ENCODE data around the gene KLHDC1. TPM values are rescaled to one million over a fixed set of nuclear protein-coding genes. Genes with fewer than 3 reads are reported as not detected.

Gene KLHDC1
- total and polyA plus RNA-seq, 9 of the 15 experiments (the other 6 are each of a cell fraction or from before 2014, with no cell fraction given) = 0.08 to 0.41 (median 0.18) TPM

DNA sequence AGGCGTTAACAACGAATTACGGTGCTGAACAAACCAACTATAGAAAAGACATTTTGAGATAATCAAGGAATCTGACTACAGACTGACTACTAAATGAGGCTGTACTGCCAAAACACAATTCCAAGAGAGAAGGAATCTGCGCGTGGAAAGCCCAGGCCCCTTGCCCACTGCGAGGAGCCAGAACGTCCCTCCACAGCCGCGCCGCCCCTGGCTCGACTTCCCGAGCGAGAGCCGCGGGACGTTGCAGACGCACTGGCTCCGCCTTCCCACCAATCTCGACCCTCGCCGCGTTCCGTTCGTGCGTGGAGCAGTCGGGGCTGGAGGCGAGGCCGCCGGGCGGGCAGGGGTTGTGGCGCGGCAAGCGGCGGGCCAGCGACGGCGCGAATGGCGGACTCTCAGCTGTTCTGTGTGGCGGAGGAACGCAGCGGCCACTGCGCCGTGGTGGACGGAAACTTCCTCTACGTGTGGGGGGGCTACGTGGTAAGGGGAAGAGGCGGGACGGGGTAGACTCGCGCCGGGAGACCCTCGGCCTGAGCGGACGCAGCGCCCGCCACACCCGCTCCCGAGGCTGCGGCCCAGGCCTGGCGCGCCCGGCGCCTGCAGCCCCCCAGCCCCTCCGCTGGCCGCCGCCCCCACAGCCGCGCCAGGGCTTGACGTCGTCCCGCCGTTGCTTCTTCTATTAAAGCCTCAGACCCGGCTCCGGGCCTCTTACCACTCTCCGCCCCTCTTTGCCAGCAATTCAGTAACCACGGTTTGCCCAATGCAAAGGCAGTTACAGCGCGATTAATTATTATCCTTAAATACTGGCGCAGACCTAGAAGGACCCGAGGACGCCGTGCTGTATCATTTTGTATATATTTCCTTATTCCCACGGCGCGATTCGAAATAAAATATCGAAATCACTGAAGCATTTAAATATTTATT lies at the start of gene KLHDC1 (continued):
- TF ChIP-seq JUN (IDR thresholded peaks at IDR 0.05; ENCODE audit: borderline replicate concordance, low read depth, low read length) = no peak
- TF ChIP-seq JUN (CRISPR knock-in tag; IDR thresholded peaks at IDR 0.05; ENCODE audit: borderline replicate concordance) = 0 out of 2 replicates have a peak, but pooled peaks have one; percentile 22
- TF ChIP-seq, protein P1, sequence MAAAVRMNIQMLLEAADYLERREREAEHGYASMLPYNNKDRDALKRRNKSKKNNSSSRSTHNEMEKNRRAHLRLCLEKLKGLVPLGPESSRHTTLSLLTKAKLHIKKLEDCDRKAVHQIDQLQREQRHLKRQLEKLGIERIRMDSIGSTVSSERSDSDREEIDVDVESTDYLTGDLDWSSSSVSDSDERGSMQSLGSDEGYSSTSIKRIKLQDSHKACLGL (CRISPR knock-in tag; IDR thresholded peaks at IDR 0.05; ENCODE audit: borderline replicate concordance, poor library complexity, severe bottlenecking) = no peak
- no peak for TF ChIP-seq KLF13 (tag; IDR thresholded peaks at IDR 0.05; ENCODE audit: borderline replicate concordance, low read depth)
- no peak for TF ChIP-seq HNRNPUL1 (IDR thresholded peaks at IDR 0.05; ENCODE audit: low read length)
- no peak for TF ChIP-seq CBX5 (IDR thresholded peaks at IDR 0.05; ENCODE audit: borderline replicate concordance, low read depth)
- TF ChIP-seq NFYB (IDR thresholded peaks at IDR 0.05; ENCODE audit: extremely low read depth, insufficient read length) = no peak
- TF ChIP-seq TRIM24 (IDR thresholded peaks at IDR 0.05) = no peak
- no peak for TF ChIP-seq RBM39 (optimal IDR thresholded peaks at IDR 0.05; ENCODE audit: low read depth, low read length)
- TF ChIP-seq POU5F1 (IDR thresholded peaks at IDR 0.05; ENCODE audit: borderline replicate concordance, low read depth, low read length, partially characterized antibody) = no peak
- TF ChIP-seq ZKSCAN1 (IDR thresholded peaks at IDR 0.05; ENCODE audit: low read depth, low read length) = no peak
- TF ChIP-seq MEF2D (tag; conservative IDR thresholded peaks at IDR 0.05; ENCODE audit: low read depth) = no peak
- TF ChIP-seq ELF4 (CRISPR knock-in tag; IDR thresholded peaks at IDR 0.05) = no peak
- TF ChIP-seq ZNF174 (CRISPR knock-in tag; IDR thresholded peaks at IDR 0.05) = no peak
- TF ChIP-seq, protein P2, sequence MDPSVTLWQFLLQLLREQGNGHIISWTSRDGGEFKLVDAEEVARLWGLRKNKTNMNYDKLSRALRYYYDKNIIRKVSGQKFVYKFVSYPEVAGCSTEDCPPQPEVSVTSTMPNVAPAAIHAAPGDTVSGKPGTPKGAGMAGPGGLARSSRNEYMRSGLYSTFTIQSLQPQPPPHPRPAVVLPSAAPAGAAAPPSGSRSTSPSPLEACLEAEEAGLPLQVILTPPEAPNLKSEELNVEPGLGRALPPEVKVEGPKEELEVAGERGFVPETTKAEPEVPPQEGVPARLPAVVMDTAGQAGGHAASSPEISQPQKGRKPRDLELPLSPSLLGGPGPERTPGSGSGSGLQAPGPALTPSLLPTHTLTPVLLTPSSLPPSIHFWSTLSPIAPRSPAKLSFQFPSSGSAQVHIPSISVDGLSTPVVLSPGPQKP (CRISPR knock-in tag; IDR thresholded peaks at IDR 0.05) = no peak
- TF ChIP-seq, protein P3, sequence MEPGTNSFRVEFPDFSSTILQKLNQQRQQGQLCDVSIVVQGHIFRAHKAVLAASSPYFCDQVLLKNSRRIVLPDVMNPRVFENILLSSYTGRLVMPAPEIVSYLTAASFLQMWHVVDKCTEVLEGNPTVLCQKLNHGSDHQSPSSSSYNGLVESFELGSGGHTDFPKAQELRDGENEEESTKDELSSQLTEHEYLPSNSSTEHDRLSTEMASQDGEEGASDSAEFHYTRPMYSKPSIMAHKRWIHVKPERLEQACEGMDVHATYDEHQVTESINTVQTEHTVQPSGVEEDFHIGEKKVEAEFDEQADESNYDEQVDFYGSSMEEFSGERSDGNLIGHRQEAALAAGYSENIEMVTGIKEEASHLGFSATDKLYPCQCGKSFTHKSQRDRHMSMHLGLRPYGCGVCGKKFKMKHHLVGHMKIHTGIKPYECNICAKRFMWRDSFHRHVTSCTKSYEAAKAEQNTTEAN (CRISPR knock-in tag; IDR thresholded peaks at IDR 0.05) = no peak
- TF ChIP-seq FOS (IDR thresholded peaks at IDR 0.05; ENCODE audit: extremely low read depth, insufficient read length) = no peak
- TF ChIP-seq MECOM (CRISPR knock-in tag; IDR thresholded peaks at IDR 0.05) = no peak
- peak; percentile 77 for TF ChIP-seq POLR2A (conservative IDR thresholded peaks at IDR 0.05)
- no peak for TF ChIP-seq ZNF41 (CRISPR knock-in tag; conservative IDR thresholded peaks at IDR 0.05)
- TF ChIP-seq MTF1 (CRISPR knock-in tag; IDR thresholded peaks at IDR 0.05; ENCODE audit: borderline replicate concordance) = no peak
- no peak for TF ChIP-seq SIRT6 (IDR thresholded peaks at IDR 0.05; ENCODE audit: low read depth, low read length)
- TF ChIP-seq, protein P4, sequence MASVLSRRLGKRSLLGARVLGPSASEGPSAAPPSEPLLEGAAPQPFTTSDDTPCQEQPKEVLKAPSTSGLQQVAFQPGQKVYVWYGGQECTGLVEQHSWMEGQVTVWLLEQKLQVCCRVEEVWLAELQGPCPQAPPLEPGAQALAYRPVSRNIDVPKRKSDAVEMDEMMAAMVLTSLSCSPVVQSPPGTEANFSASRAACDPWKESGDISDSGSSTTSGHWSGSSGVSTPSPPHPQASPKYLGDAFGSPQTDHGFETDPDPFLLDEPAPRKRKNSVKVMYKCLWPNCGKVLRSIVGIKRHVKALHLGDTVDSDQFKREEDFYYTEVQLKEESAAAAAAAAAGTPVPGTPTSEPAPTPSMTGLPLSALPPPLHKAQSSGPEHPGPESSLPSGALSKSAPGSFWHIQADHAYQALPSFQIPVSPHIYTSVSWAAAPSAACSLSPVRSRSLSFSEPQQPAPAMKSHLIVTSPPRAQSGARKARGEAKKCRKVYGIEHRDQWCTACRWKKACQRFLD (CRISPR knock-in tag; IDR thresholded peaks at IDR 0.05) = no peak
- no peak for TF ChIP-seq ZNF408 (CRISPR knock-in tag; IDR thresholded peaks at IDR 0.05; ENCODE audit: low read depth)
- TF ChIP-seq BACH1 (tag; IDR thresholded peaks at IDR 0.05) = no peak
- no peak for TF ChIP-seq CBX1 (IDR thresholded peaks at IDR 0.05; ENCODE audit: low read depth)

Measured in K562 (cell line).